HepG2 (cell line): Measurements from ENCODE around the gene TMEM184C. TPM values are rescaled to one million over a fixed set of nuclear protein-coding genes. Genes with fewer than 3 reads are reported as not detected.

Experiments used
- ATAC-seq: fragments of 200-7000 bp; cut with Tn5 transposase; 3 replicates; pipeline ENCODE4 v1.9.1; 2020; ENCODE audit warnings: mild to moderate bottlenecking, moderate library complexity
- BruUV-seq: library from RNA; stranded (reverse); fragments of 400-500 nt; replicated peaks from 2 replicates; lab custom pipeline; 2021; lab: Mats Ljungman, UMichigan
- CTCF ChIA-PET: fragments of 300-600 bp; formaldehyde crosslinking; extraction: SDS; loops from one replicate; lab custom pipeline; 2021; ENCODE audit warnings: low total read pairs, inconsistent platforms, low intra/inter-chr PET ratio; lab: Yijun Ruan, JAX
- POLR2A ChIA-PET: fragments of 350-600 bp; sonication (Branson Sonifier 250); formaldehyde crosslinking; loops from one replicate; lab custom pipeline; 2020; ENCODE audit warnings: antibody characterized with exemption, inconsistent platforms; lab: Yijun Ruan, JAX
- DNase-seq: peaks from one replicate; pipeline ENCODE4 v3.0.0-alpha.2; 2015; ENCODE audit warnings: low spot score
- FAIRE-seq: peaks from 3 replicates; lab custom pipeline; 2011; peaks lifted over from hg19 to GRCh38; lab: Jason Lieb, UNC
- H2AFZ ChIP-seq: one replicate; pipeline ENCODE4 v1.6.1; 2011; ENCODE audit warnings: low read length, inconsistent platforms
- H3K27ac ChIP-seq: fragments of 300-600 bp; 3 replicates; pipeline ENCODE4 v1.8.0; 2011; ENCODE audit warnings: mixed run types, mild to moderate bottlenecking, mixed read lengths, low read length, inconsistent platforms; ENCODE audit not compliant: insufficient read depth; ENCODE audit errors: extremely low read length
- H3K27me3 ChIP-seq, 2 experiments: fragments of 200-600 bp in 1 of 2; 2 replicates in 1 of 2; 3 replicates in 1 of 2; pipeline versions ENCODE4 v1.6.0 to v1.8.0; 2011; ENCODE audit warnings: low read length in 2 of 2, mild to moderate bottlenecking in 2 of 2, moderate library complexity in 2 of 2, inconsistent platforms in 1 of 2; ENCODE audit not compliant: insufficient read depth in 2 of 2, control insufficient read depth in 1 of 2
- H3K36me3 ChIP-seq, 2 experiments: fragments of 200-600 bp in 1 of 2; replicated peaks in 1 of 2; 2 replicates in 1 of 2; 3 replicates in 1 of 2; pipeline versions ENCODE4 v1.5.1 to v1.8.0; 2011; ENCODE audit warnings: low read length in 2 of 2, inconsistent platforms in 1 of 2; ENCODE audit not compliant: insufficient read depth in 2 of 2, control insufficient read depth in 1 of 2
- H3K4me1 ChIP-seq: 2 replicates; pipeline ENCODE4 v1.5.1; 2012; ENCODE audit warnings: low read length, inconsistent platforms; ENCODE audit not compliant: insufficient read depth
- H3K4me2 ChIP-seq: 2 replicates; pipeline ENCODE4 v1.6.0; 2011; ENCODE audit warnings: low read depth, low read length, inconsistent platforms
- H3K4me3 ChIP-seq, 3 experiments: fragments of 200-600 bp in 1 of 3; sonication (generic), shearing (Covaris generic) in 1 of 3; replicated peaks in 1 of 3; 2 replicates each; pipeline ENCODE4 v1.5.1; 2011 to 2016; ENCODE audit warnings: low read length in 3 of 3, inconsistent platforms in 2 of 3, low read depth in 2 of 3, mild to moderate bottlenecking in 2 of 3, control low read depth in 1 of 3, mixed read lengths in 1 of 3; ENCODE audit not compliant: insufficient read depth in 1 of 3
- H3K79me2 ChIP-seq: one replicate; pipeline ENCODE4 v1.6.1; 2011; ENCODE audit warnings: low read length, inconsistent platforms; ENCODE audit not compliant: insufficient read depth
- H3K9ac ChIP-seq: 2 replicates; pipeline ENCODE4 v1.6.0; 2011; ENCODE audit warnings: mild to moderate bottlenecking, low read depth, low read length, inconsistent platforms; ENCODE audit not compliant: insufficient read depth
- H3K9me3 ChIP-seq: 2 replicates; pipeline ENCODE4 v1.5.1; 2012; ENCODE audit warnings: mild to moderate bottlenecking, low read length
- H4K20me1 ChIP-seq: 2 replicates; pipeline ENCODE4 v1.6.0; 2011; ENCODE audit warnings: inconsistent platforms, mild to moderate bottlenecking, low read length, moderate library complexity; ENCODE audit not compliant: insufficient read depth
- GPN1 ChIP-seq: sonication (generic); formaldehyde crosslinking; IDR thresholded peaks from 2 replicates; pipeline ENCODE4 v1.5.1; 2020; ENCODE audit warnings: missing genetic modification reagents, borderline replicate concordance
- HNRNPL ChIP-seq: fragments of 200-400 bp; formaldehyde crosslinking; IDR thresholded peaks from 2 replicates; pipeline ENCODE4 v1.6.1; 2017; ENCODE audit warnings: mild to moderate bottlenecking, low read depth, low read length
- MAFK ChIP-seq, 2 experiments: IDR thresholded peaks in 1 of 2; conservative IDR thresholded peaks in 1 of 2; 2 replicates each; pipeline ENCODE4 v1.6.1; 2011; ENCODE audit warnings: improper control_type of control experiment in 2 of 2, low read length in 2 of 2
- ZNF281 ChIP-seq: sonication (generic); formaldehyde crosslinking; IDR thresholded peaks from 2 replicates; pipeline ENCODE4 v1.4.0; 2020; ENCODE audit warnings: missing genetic modification reagents, borderline replicate concordance
- ZNF883 ChIP-seq: sonication (generic); formaldehyde crosslinking; IDR thresholded peaks from 2 replicates; pipeline ENCODE4 v1.5.1; 2020; ENCODE audit warnings: mild to moderate bottlenecking, missing genetic modification reagents; ENCODE audit errors: not compliant biosample characterization
- WGBS: methylation state at CpG from one replicate; pipeline ENCODE4 v1.1.6; 2017; ENCODE audit warnings: low lambda C conversion rate; 5-methylcytosine and 5-hydroxymethylcytosine counted together
- in situ Hi-C: cut with HindIII; loops from 2 replicates; pipeline ENCODE4 v1.10.0; 2017; ENCODE audit warnings: low pct_unique_long_range_greater_than_20kb; ENCODE audit not compliant: extremely low pct_ligation_motif_present
- intact Hi-C: fragments of 100-400 bp; cut with micrococcal nuclease; formaldehyde crosslinking; loops from one replicate; pipeline ENCODE4 v1.10.0; 2022; ENCODE audit not compliant: unreplicated experiment
- polyA plus RNA-seq, 8 experiments: library from polyadenylated mRNA; depleted of rRNA in 3 of 8; stranded (reverse) in 7 of 8; unstranded in 1 of 8; fragments of >200 nt; fragmentation: Illumina TruSeq in 4 of 8; extraction: Trizol in 4 of 8; gene quantifications; 2 replicates each; pipeline versions ENCODE4 v1.2.1 to v1.2.3, GENCODE V29; 2011 to 2016; ENCODE audit warnings: low read depth in 4 of 8, missing spikeins in 1 of 8, mixed read lengths in 1 of 8; ENCODE audit not compliant: insufficient read depth in 1 of 8
- total RNA-seq, 5 experiments: library from RNA; depleted of rRNA; stranded (reverse); fragments of >200 nt; fragmentation: Illumina TruSeq; extraction: Trizol; gene quantifications; 2 replicates each; pipeline ENCODE4 v1.2.3, GENCODE V29; 2016; ENCODE audit warnings: low read depth in 1 of 5

Gene TMEM184C
- total and polyA plus RNA-seq, 2 of the 13 experiments (the other 11 are each of a cell fraction or from before 2014, with no cell fraction given), result 13.9 to 26.1 TPM

GRCh38 chr4:147678796-147679549 lies 61.8 kb downstream of the TMEM184C start (continued):
- TF ChIP-seq GPN1, result no peak

GRCh38 chr4:147682755-147683154 lies 65.6 kb downstream of the TMEM184C start:
- ChIA-PET POLR2A (interaction anchor here (0.8 to 2.6 kb wide), 2 partner anchors 45 to 65 kb away, joined by 3 to 29 read pairs; partner anchors contain the start of gene TMEM184C), CTCF (interaction anchor here (2.3 kb wide), 1 partner anchor 184 kb away, joined by 7 read pairs; no protein-coding TSS in a partner anchor)
- DNase-seq, result no peak
- TF ChIP-seq ZNF883 (CRISPR knock-in tag) (no peak), ZNF281 (CRISPR knock-in tag) (peak; percentile 42; the same call in 1 of the 2 replicates), MAFK (conservative IDR thresholded peaks at IDR 0.05 in 1 of 2, IDR thresholded peaks at IDR 0.05 in 1 of 2; ENCODE audit: low read length in 2 of 2) (peak; percentile 64 to 73), HNRNPL (no peak)
- no TSS peak for BruUV-seq
- peaks cover 11% of the 10 kb centered on the region for H3K4me1 ChIP-seq
- H3K9me3 ChIP-seq, result no peaks in the 10 kb centered on the region
- intact Hi-C loops (loop anchor here (5.0 kb wide), 1 partner anchor 65 kb away; the partner anchor contains the start of gene TMEM184C), in situ Hi-C loops (no loop called here)
- H4K20me1 ChIP-seq, result no peaks in the 10 kb centered on the region
- peaks cover 3 to 11% of the 10 kb centered on the region in 2 experiments; a peak in 3 of 5 replicates for H3K36me3 ChIP-seq
- peaks cover 14% of the 10 kb centered on the region for H3K79me2 ChIP-seq
- no peak for ATAC-seq
- no peaks in the 10 kb centered on the region; a peak in 1 of 5 replicates for H3K27me3 ChIP-seq
- FAIRE-seq, result no peak
- peak overlapping the region; percentile 89 for H3K9ac ChIP-seq
- peak overlapping the region; percentile 79 for H3K27ac ChIP-seq
- H3K4me3 ChIP-seq, result peak overlapping the region; percentile 63 to 91 (median 66); a peak in 5 of 6 replicates
- H2AFZ ChIP-seq, result peak overlapping the region; percentile 78
- H3K4me2 ChIP-seq, result peak overlapping the region; percentile 93
- 16% methylated on average over 3 of the region's 3 CpGs for WGBS
